HFFc6 (cell line): ENCODE measurements around the gene FAM200C. TPM values are rescaled to one million over a fixed set of nuclear protein-coding genes. Genes with fewer than 3 reads are reported as not detected.
"Not testable (repeated sequence)": the region's sequence is repeated elsewhere in the genome, so short reads cannot be mapped to it uniquely, and the experiment has no call there.

Source experiments
- DNase-seq: peaks from one replicate; pipeline ENCODE4 v3.0.0-alpha.2; 2018
- H3K27ac Mint-ChIP-seq: 2 replicates; pipeline ENCODE4 v1.8.0; 2020; ENCODE audit warnings: mild to moderate bottlenecking, mixed read lengths
- H3K27me3 Mint-ChIP-seq: 2 replicates; pipeline ENCODE4 v1.8.0; 2021; ENCODE audit warnings: mild to moderate bottlenecking, moderate library complexity, mixed read lengths; ENCODE audit not compliant: insufficient read depth
- H3K36me3 Mint-ChIP-seq: 2 replicates; pipeline ENCODE4 v1.8.0; 2021; ENCODE audit warnings: low read depth, mixed read lengths
- H3K4me1 Mint-ChIP-seq: 2 replicates; pipeline ENCODE4 v1.8.0; 2020; ENCODE audit warnings: low read depth, mixed read lengths
- H3K4me3 Mint-ChIP-seq: 2 replicates; pipeline ENCODE4 v1.8.0; 2020; ENCODE audit warnings: mild to moderate bottlenecking, moderate library complexity, mixed read lengths
- H3K9me3 Mint-ChIP-seq: 2 replicates; pipeline ENCODE4 v1.8.0; 2020; ENCODE audit warnings: mild to moderate bottlenecking, mixed read lengths
- CTCF ChIP-seq: fragments of 200-600 bp; sonication (generic); IDR thresholded peaks from 2 replicates; pipeline ENCODE4 v1.5.0; 2021; ENCODE audit warnings: antibody characterized with exemption, mild to moderate bottlenecking
- total RNA-seq, 6 experiments: library from RNA; stranded (reverse); fragmentation: NEBNext Ultra II Directional; extraction: Animal tissue kit (Norgen Biotek cat#: 25700); gene quantifications; 2 replicates in 1 of 6; 3 replicates in 5 of 6; pipeline ENCODE4 v1.2.3, GENCODE V29; 2021

FAM200C gene
- total RNA-seq, 6 experiments from 2014 or later, result 1.9 to 3.0 (median 2.6) TPM

- Mint-ChIP-seq H3K36me3 (no peaks in the 10 kb centered on the region), H3K9me3 (no peaks in the 10 kb centered on the region), H3K27ac (no peak overlapping the region), H3K4me1 (peaks cover 22% of the 10 kb centered on the region), H3K27me3 (peaks cover 11% of the 10 kb centered on the region), H3K4me3 (no peak overlapping the region)
- TF ChIP-seq CTCF, result no peak
- no peak for DNase-seq
Measured at GRCh38 chr5:160437271-160437670, 37.4 kb upstream of the FAM200C start.

- H3K27ac Mint-ChIP-seq, H3K4me3 Mint-ChIP-seq, H3K36me3 Mint-ChIP-seq, H3K9me3 Mint-ChIP-seq, DNase-seq: not testable (repeated sequence)
- H3K4me1 Mint-ChIP-seq, result peaks cover 18% of the 10 kb centered on the region
- peaks cover 11% of the 10 kb centered on the region for H3K27me3 Mint-ChIP-seq
Measured at GRCh38 chr5:160436661-160437060, 36.8 kb upstream of the FAM200C start.

- no peak for DNase-seq
- Mint-ChIP-seq H3K27me3 (peaks cover 11% of the 10 kb centered on the region), H3K9me3 (no peaks in the 10 kb centered on the region), H3K27ac (no peak overlapping the region), H3K4me3 (no peak overlapping the region), H3K4me1 (peaks cover 16% of the 10 kb centered on the region), H3K36me3 (no peaks in the 10 kb centered on the region)
- no peak for TF ChIP-seq CTCF
Measured at GRCh38 chr5:160436017-160436416, 36.2 kb upstream of the FAM200C start.

- DNase-seq, result no peak
- Mint-ChIP-seq H3K4me3 (no peak overlapping the region), H3K4me1 (peaks cover 16% of the 10 kb centered on the region), H3K9me3 (no peaks in the 10 kb centered on the region), H3K27ac (no peak overlapping the region), H3K36me3 (no peaks in the 10 kb centered on the region), H3K27me3 (peaks cover 11% of the 10 kb centered on the region)
- TF ChIP-seq CTCF, result no peak
Measured at GRCh38 chr5:160435532-160435931, 35.7 kb upstream of the FAM200C start.

- TF ChIP-seq CTCF, result no peak
- H3K4me1 Mint-ChIP-seq, result peaks cover 14% of the 10 kb centered on the region
Measured at GRCh38 chr5:160434022-160434531, 34.2 kb upstream of the FAM200C start.

DNA sequence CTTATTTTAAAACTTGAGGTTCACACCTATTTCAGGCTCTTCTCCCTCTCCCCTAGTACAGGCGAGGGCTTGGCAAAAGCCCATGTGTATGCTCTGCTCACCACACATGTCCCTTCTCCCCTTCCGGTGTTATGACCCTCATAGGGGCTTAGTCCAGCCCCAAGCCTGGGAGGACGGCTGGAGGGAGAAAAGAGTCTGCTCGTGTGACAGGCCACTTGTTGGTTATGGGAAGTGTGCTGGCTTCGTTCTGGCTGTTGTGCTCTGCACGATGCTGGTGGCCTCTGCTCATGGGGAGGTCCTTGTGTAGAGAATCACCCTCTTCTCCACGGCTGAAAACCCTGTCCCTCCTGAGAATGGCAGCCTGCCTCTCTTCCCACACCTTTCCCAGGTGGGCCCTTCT lies 32.9 kb upstream of the FAM200C start:
- no peak overlapping the region for H3K4me3 Mint-ChIP-seq
- H3K4me1 Mint-ChIP-seq, result peaks cover 6% of the 10 kb centered on the region

More at GRCh38 chr5:160434022-160434531, 34.2 kb upstream of the FAM200C start:
- H3K27ac Mint-ChIP-seq, result no peak overlapping the region
- H3K4me3 Mint-ChIP-seq, result no peak overlapping the region
- no peaks in the 10 kb centered on the region for H3K36me3 Mint-ChIP-seq
- no peaks in the 10 kb centered on the region for H3K9me3 Mint-ChIP-seq
- peaks cover 11% of the 10 kb centered on the region for H3K27me3 Mint-ChIP-seq
- DNase-seq, result no peak

More for the DNA sequence above, 32.9 kb upstream of the FAM200C start:
- TF ChIP-seq CTCF, result no peak
- DNase-seq, result no peak
- Mint-ChIP-seq H3K27ac (no peak overlapping the region), H3K27me3 (peaks cover 11% of the 10 kb centered on the region), H3K9me3 (no peaks in the 10 kb centered on the region), H3K36me3 (peaks cover 4% of the 10 kb centered on the region; the same call in 1 of the 2 replicates)
